DOHH2 (cell line): ENCODE data around the gene ABI3.

Source experiments
- H3F3A ChIP-seq: fragments of 200-600 bp; sonication (generic), shearing (Covaris generic); 2 replicates; pipeline ENCODE4 v1.6.0; 2016; ENCODE audit warnings: antibody characterized with exemption, mild to moderate bottlenecking; ENCODE audit not compliant: control insufficient read depth, insufficient read depth
- H3K27ac ChIP-seq: fragments of 200-600 bp; sonication (generic); 2 replicates; pipeline ENCODE4 v1.5.1; 2014; ENCODE audit warnings: low read depth, mild to moderate bottlenecking, low read length, moderate library complexity
- H3K27me3 ChIP-seq: fragments of 200-600 bp; sonication (generic); 2 replicates; pipeline ENCODE4 v1.6.1; 2014; ENCODE audit warnings: mild to moderate bottlenecking, low read length, mixed read lengths; ENCODE audit not compliant: control insufficient read depth
- H3K36me3 ChIP-seq: fragments of 200-600 bp; sonication (generic); 2 replicates; pipeline ENCODE4 v1.6.1; 2014; ENCODE audit warnings: mild to moderate bottlenecking, low read length, moderate library complexity, mixed read lengths; ENCODE audit not compliant: control insufficient read depth
- H3K4me1 ChIP-seq: fragments of 200-600 bp; sonication (generic); 2 replicates; pipeline ENCODE4 v1.6.1; 2014; ENCODE audit warnings: mild to moderate bottlenecking, low read length, mixed read lengths; ENCODE audit not compliant: control insufficient read depth
- H3K4me2 ChIP-seq: fragments of 200-600 bp; sonication (generic); 2 replicates; pipeline ENCODE4 v1.6.0; 2014; ENCODE audit warnings: mild to moderate bottlenecking, low read length, moderate library complexity
- H3K4me3 ChIP-seq: fragments of 200-600 bp; sonication (generic); 2 replicates; pipeline ENCODE4 v1.5.1; 2014; ENCODE audit warnings: mild to moderate bottlenecking, low read length, mixed read lengths
- H3K79me2 ChIP-seq: fragments of 200-600 bp; sonication (generic); 2 replicates; pipeline ENCODE4 v1.6.1; 2014; ENCODE audit warnings: mild to moderate bottlenecking, low read length, mixed read lengths; ENCODE audit not compliant: control insufficient read depth
- H3K9me2 ChIP-seq: fragments of 200-600 bp; sonication (generic); replicated peaks from 2 replicates; pipeline ENCODE4 v1.6.1; 2014; ENCODE audit warnings: mild to moderate bottlenecking, low read length, mixed read lengths; ENCODE audit not compliant: control insufficient read depth
- H3K9me3 ChIP-seq: fragments of 200-600 bp; sonication (generic); 2 replicates; pipeline ENCODE4 v1.6.1; 2014; ENCODE audit warnings: antibody characterized with exemption, low read length, mixed read lengths; ENCODE audit not compliant: control insufficient read depth, insufficient read depth
- H4K20me1 ChIP-seq: fragments of 200-600 bp; sonication (generic); 2 replicates; pipeline ENCODE4 v1.6.0; 2014; ENCODE audit warnings: low read depth, mild to moderate bottlenecking, antibody characterized with exemption, low read length, moderate library complexity; ENCODE audit not compliant: control insufficient read depth, insufficient read depth
- CTCF ChIP-seq: fragments of 200-600 bp; sonication (generic); IDR thresholded peaks from one replicate; pipeline ENCODE4 v1.5.1; 2014; ENCODE audit warnings: antibody characterized with exemption, mild to moderate bottlenecking, low read depth, low read length; ENCODE audit not compliant: poor library complexity, severe bottlenecking
- EZH2phosphoT487 ChIP-seq: fragments of 200-600 bp; sonication (generic); IDR thresholded peaks from 2 replicates; pipeline ENCODE4 v1.6.1; 2017; ENCODE audit warnings: borderline replicate concordance, mild to moderate bottlenecking, antibody characterized with exemption, low read length, moderate library complexity, mixed read lengths

ABI3 gene

GRCh38 chr17:49227436-49228261 is 17.1 kb downstream of the ABI3 start:
- H3K9me2 ChIP-seq, result no peaks in the 10 kb centered on the region
- TF ChIP-seq EZH2phosphoT487, result no peak
- TF ChIP-seq CTCF, result peak; percentile 88
- 0 out of 2 replicates have a peak, but pooled peaks cover 3% of the 10 kb centered on the region for H3F3A ChIP-seq
- H3K27me3 ChIP-seq, result peaks cover 37% of the 10 kb centered on the region
- H3K36me3 ChIP-seq, result peaks cover 6% of the 10 kb centered on the region
- no peaks in the 10 kb centered on the region for H3K79me2 ChIP-seq
- no peaks in the 10 kb centered on the region for H3K9me3 ChIP-seq
- H3K27ac ChIP-seq, result no peak overlapping the region
- H3K4me3 ChIP-seq, result no peak overlapping the region
- H4K20me1 ChIP-seq, result no peaks in the 10 kb centered on the region
- H3K4me2 ChIP-seq, result no peak overlapping the region
- peaks cover 37% of the 10 kb centered on the region for H3K4me1 ChIP-seq

- TF ChIP-seq EZH2phosphoT487, result no peak
- H3K27ac ChIP-seq, result no peak overlapping the region
Observed at GRCh38 chr17:49229076-49229804, 18.7 kb downstream of the ABI3 start.

DNA sequence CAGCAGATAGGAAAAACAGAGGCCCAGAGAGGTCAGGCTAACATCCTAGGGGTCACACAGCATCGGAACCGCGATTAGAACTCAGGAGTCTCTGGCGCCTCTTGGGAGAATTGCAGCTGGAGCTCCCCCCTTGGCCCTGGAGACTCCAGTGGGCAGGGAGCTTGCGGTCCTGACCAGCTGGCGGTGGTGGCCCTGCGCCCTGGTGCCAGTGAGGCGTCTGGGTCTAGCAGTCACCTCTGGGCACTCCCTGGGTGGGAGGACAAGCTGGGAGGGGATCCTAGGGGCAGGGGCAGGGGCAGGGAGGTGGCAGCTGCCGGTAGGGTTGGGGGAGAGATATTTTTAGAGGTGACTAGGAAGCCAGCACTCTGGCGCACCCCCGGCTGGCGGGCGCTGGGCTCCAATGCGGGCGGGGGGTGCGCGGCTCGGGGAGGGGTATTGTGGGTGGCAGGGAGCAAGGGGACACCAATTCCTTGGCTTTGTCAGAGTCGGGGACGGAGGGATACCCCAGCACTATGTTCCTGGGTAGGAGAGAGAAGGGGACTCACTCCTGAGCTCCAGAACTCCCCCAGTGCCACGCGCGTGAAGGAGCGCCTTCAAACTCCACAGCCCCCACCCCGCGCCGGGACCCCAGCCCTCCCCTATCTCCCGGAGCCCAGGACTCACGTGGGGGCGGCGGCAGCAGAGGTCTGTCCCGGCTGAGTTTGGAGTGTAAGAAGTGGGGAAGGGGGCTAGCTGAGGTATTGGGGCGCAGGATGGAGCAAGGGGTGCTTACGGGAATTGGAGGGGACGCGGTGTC is 19.5 kb downstream of the ABI3 start:
- Histone ChIP-seq H3K4me2 (peak overlapping the region; percentile 95), H3K36me3 (no peaks in the 10 kb centered on the region), H3F3A (no peaks in the 10 kb centered on the region), H3K4me3 (peak overlapping the region; percentile 82), H3K27ac (no peak overlapping the region), H3K79me2 (no peaks in the 10 kb centered on the region), H3K9me2 (no peaks in the 10 kb centered on the region), H3K27me3 (peaks cover 37% of the 10 kb centered on the region), H3K9me3 (no peaks in the 10 kb centered on the region), H3K4me1 (peaks cover 17% of the 10 kb centered on the region), H4K20me1 (no peaks in the 10 kb centered on the region)
- TF ChIP-seq EZH2phosphoT487 (peak; percentile 78; the same call in 1 of the 2 replicates), CTCF (no peak)

More at GRCh38 chr17:49229076-49229804, 18.7 kb downstream of the ABI3 start:
- no peaks in the 10 kb centered on the region for H3F3A ChIP-seq
- H3K4me3 ChIP-seq, result no peak overlapping the region
- no peaks in the 10 kb centered on the region for H3K36me3 ChIP-seq
- H3K9me3 ChIP-seq, result no peaks in the 10 kb centered on the region
- H3K9me2 ChIP-seq, result no peaks in the 10 kb centered on the region
- peaks cover 37% of the 10 kb centered on the region for H3K27me3 ChIP-seq
- no peaks in the 10 kb centered on the region for H4K20me1 ChIP-seq
- no peak overlapping the region for H3K4me2 ChIP-seq
- H3K4me1 ChIP-seq, result peaks cover 21% of the 10 kb centered on the region
- no peaks in the 10 kb centered on the region for H3K79me2 ChIP-seq
